ENCODE data around the gene ZDHHC9.
A peak's percentile ranks its signal among the peaks of the same experiment; 100 is the strongest.
"Not testable (repeated sequence)": the region's sequence is repeated elsewhere in the genome, so short reads cannot be mapped to it uniquely, and the experiment has no call there.

The ZDHHC9 gene

DNA sequence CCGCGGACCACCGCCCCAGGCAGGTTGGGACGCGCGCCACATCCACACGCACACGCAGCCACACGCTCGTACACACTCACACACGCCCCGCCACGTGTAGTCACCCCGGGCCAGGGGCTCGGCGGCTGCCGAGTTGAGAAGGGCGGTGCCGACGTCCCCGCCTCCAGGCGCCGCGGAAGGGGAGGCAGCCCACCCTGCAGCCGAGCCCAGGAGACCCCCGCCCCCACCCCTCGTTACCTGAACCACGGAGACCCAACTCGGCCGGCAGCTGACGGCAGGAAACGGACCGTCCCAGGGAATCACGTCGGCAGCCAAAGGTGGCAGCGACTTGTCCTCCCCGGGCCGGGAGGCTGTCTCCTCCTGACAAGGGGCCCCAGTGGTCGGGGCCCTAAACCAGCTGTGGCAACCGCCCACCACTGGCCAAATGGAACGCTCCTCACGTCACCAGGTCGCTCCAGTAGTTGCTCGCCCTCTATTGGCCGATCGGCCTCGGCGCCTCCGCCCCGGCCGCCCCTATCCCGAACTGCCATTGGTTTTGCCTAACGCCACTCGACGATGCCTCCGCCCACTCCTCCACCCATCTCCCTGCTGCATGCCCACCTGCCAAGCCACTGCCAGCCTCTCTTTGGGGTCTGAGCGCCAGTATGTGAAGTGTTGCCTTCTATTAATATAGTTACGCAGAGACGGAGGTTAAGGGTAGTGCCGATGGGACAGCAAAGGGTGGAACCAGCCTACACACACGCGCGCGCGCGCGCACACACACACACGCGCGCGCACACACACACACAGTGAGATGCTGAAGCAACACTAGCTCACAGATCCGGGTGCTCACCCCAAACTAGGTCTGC lies at the start of gene ZDHHC9:
ZDHHC9 (minus strand) TSS at position 428 of the 848 bp plus-strand sequence. CDS start 1,941 bp downstream, outside the sequence.
- peak; percentile 91 for DNase-seq (ENCODE audit: low spot score)

DNA sequence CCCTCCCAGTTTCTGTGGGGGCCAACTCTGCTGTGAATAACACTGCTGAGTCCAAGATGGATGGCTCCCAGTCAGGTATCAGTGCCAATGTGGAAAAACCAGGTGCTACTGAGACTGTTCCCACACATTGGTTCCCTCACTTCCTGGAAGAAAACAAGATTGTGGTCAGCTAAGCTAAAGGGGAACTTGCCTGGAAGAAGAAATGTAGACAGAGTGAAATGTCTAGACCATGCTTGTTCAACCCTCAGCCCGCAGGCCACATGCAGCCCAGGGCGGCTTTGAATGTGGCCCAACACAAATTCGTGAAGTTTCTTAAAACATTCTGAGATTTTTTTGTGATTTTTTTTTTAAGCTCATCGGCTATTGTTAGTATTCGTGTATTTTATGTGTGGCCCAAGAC lies 33.7 kb upstream of the ZDHHC9 start:
- DNase-seq (ENCODE audit: low spot score), result no peak

DNA sequence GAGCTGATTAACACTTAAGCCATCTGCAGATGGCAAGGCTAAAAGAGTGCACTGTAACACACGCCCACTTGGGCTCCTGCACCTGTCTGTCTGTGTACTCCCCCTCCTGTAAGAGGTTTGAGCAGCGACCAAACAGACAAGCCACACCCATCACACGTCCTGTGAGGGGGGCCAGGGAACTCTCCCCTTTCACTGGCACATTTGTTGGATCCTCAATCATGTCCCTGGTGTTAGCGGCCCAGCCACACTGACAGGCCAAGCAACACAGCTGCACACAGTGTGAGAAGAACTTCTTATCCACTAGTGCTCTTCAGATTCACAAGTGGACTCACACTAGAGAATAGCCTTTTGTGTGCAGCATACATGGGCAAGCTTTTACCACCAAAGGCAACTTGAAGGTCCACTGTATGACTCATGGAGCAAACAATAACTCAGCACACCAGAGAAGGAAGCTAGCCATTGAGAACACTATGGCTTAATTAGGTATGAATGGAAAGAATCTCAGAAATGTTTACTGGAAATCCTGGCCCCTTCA lies 33.2 kb upstream of the ZDHHC9 start:
- DNase-seq (ENCODE audit: low spot score), result peak; percentile 53

DNA sequence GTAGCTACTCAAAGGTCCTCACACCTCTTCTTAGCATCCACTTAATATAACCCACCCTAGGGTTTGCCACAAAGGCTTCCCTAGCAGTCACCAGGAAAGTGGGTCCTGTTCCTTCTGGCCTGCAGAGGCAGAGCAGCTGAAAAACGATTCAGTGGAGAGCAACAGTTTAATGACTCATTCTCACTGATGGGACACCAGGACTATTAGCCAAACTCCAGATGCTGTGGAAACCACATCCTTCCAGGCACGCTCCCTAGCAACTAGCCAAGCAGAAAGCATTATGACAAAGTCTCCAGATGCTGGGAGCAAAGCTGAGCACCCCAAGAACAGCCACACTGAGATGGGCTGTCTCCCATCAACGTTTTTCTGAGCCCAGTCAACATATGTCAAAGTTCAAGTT lies 32.0 kb upstream of the ZDHHC9 start:
- peak; percentile 81 for DNase-seq (ENCODE audit: low spot score)

DNA sequence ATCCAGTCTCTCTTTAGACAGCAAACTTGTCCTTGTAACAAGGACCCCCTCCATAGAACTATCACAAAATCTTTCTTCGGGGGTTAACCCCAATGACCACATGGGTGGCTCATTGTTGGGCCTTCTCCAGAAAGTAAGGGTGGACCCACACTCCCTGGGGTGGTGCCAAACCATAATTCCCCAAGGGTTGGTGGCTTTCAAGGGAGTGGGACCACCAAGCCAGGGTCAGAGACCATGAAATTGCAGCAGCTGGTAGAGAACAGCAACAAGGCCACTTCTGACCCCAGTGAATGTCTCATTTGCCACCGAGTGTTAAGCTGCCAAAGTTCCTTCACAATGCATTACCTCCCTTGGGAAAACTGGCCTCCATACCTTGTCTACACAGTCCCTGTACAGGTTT lies 28.8 kb upstream of the ZDHHC9 start:
- DNase-seq (ENCODE audit: low spot score), result no peak

DNA sequence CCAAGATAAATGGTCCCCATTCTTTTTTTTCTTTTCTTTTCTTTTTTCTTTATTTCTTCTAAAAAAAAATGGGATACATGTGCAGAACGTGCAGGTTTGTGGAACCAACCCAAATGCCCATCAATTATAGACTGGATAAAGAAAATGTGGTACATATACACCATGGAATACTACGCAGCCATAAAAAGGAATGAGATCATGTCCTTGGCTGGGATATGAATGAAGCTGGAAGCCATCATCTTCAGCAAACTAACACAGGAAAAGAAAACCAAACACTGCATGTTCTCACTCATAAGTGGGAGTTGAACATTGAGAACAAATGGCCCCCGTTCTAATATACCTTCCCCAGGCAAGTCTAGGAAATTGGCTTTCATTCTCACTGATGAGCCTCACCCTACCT lies 22.6 kb upstream of the ZDHHC9 start:
- DNase-seq (ENCODE audit: low spot score), result not testable (repeated sequence)

DNA sequence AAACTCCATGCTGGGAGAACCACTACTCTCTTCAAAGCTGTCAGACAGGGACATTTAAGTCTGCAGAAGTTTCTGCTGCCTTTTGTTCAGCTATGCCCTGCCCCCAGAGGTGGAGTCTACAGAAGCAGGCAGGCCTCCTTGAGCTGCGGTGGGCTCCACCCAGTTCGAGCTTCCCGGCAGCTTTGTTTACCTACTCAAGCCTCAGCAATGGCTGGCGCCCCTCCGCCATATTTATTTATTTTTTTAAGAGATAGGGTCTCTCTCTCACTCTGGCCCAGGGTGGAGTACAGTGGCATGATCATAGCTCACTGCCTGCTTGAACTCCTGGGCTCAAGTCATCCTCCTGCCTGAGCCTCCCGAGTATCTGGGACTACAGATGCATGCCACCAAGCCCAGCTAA lies 15.4 kb upstream of the ZDHHC9 start:
- not testable (repeated sequence) for DNase-seq (ENCODE audit: low spot score)

DNA sequence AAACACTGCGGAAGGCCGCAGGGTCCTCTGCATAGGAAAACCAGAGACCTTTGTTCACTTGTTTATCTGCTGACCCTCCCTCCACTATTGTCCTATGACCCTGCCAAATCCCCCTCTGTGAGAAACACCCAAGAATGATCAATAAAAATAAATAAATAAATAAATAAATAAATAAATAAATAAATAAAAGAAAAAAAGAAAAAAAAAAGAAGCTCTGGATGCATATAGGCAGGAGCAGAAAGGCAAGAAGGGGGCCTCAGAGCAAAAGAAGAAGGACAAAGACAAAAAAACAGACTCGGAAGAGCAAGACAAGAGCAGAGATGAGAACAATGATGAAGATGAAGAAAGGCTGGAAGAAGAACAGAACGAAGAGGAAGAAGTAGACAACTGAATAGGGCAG lies 8.1 kb upstream of the ZDHHC9 start:
- not testable (repeated sequence) for DNase-seq (ENCODE audit: low spot score)

DNA sequence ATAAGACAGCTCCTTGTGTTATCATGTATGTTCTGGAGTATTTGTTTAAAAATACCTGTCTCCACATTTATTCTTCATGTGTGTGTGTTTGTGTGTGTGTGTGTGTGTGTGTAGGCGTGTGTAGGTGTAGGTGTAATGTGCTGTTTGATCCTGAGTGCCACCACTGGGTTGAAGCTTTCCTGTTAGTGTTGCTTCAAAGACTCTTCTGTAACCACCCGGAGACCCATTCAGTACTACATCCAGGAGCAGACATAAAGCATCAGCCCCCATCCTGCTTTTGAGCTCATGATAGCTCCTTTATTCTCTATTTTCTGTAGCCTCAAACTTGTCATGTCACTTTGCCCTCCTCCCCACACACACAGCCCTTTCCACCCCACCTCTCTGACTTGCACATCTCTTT lies 3.0 kb upstream of the ZDHHC9 start:
- DNase-seq (ENCODE audit: low spot score), result no peak

DNA sequence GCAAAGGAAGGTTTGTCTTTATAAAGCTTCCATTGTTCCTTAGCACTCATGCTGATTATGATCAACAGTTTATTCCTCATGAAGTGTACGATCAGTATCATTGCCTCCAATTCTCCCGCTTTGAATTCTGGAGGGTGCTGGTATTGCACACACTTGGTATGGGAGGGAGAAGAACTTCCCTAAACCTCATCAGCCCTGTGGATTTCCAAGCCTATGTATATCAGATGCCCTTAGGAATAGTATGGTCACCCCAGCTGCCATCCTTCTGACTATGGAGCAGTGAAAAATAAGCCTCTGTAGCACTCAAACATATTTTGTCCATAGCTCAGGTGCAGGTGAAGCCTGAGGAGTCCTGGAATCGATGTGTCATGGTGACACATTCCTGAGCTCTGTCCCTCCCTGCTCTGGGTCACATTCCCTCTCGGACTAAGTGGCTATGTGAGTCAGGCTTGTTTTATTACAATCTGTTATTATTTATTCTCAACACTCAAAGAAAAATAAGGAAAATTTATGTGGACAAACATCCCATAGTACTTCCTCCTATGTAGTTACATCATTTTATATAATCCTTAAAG lies 2.0 kb upstream of the ZDHHC9 start:
- no peak for DNase-seq (ENCODE audit: low spot score)

DNA sequence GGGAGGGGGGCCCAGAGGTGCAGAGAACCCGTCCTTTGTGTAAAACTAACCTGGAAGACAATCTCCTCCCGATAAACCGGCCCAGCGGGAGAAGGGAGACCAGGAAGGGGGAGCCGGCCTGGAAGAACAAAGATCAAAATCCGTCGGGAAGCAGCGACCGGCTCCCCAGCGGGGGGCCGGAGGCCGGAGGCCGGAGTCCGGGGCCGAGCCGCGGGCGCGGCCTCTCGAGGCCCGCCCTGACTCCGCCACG lies 552 bp downstream of the ZDHHC9 start:
- DNase-seq (ENCODE audit: low spot score), result no peak

DNA sequence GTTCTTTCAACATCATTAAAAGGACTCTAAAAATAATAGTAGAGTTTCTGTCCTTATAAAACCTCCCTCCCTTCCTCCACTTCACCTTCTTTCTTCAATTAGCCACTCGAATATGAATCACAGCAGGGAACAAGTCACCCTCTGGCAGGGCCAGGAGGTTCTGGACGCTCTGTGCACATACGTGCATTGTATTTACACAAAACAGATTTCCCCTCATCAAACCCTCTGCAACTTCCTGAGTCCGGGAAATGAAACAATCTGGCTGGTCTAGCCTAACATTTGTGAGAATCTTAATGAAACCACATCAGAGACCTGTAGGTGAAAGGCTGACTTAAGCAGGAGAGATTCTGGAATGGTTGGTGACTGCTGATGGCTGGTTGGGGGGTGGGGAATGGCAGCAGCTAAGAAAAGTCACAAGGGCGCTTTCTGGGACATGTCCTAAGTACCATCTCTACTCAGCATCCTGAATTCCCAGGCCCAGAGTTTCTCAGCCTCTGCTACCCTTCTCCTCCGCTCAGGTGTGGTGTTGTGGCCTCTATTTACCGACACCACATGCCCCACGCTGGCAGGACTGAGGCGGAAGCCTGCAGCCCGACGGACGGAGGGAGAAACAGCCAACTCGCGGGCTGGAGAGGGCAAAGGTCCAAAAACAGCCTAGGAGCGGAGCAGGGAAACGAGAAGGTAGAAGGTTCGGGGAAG lies 1.0 kb downstream of the ZDHHC9 start:
- DNase-seq (ENCODE audit: low spot score), result peak; percentile 18

DNA sequence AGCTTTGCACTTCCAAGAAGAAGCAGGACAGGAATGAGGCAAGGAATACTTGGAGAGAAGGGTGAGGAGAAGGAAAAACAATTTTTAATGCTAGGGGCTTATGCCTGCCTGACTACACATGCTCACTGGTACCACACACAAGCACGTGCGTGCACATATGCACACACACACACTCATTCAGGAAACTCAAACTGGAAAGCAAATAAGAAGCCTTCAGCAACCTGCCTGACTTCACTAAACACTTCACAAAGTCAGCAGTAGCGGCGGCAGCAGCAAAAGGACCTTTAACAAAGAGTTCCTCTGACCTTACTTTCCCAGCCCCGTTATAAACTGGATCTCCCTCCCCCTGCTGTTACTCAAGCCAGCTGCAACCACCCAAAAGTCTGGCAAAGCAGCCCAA lies 3.3 kb downstream of the ZDHHC9 start:
- DNase-seq (ENCODE audit: low spot score), result no peak

DNA sequence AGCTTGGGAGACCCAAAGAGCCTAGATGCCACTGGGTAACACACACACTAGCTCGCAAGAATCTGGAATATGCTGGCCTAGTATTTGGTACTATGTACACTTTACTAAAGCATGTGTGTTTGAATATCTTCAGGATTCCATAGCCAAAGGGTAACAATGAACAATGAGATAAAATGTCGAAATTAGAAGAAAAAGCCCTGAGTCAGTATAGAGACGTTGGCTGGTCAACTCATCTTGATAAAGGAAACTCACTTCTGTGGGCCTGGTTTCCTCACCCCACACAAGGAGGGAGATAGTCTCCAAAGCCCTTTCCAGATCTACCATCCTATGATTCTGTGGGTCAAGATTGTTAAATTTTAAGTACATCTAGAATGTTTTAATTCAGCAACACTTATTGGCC lies 6.9 kb downstream of the ZDHHC9 start:
- no peak for DNase-seq (ENCODE audit: low spot score)

DNA sequence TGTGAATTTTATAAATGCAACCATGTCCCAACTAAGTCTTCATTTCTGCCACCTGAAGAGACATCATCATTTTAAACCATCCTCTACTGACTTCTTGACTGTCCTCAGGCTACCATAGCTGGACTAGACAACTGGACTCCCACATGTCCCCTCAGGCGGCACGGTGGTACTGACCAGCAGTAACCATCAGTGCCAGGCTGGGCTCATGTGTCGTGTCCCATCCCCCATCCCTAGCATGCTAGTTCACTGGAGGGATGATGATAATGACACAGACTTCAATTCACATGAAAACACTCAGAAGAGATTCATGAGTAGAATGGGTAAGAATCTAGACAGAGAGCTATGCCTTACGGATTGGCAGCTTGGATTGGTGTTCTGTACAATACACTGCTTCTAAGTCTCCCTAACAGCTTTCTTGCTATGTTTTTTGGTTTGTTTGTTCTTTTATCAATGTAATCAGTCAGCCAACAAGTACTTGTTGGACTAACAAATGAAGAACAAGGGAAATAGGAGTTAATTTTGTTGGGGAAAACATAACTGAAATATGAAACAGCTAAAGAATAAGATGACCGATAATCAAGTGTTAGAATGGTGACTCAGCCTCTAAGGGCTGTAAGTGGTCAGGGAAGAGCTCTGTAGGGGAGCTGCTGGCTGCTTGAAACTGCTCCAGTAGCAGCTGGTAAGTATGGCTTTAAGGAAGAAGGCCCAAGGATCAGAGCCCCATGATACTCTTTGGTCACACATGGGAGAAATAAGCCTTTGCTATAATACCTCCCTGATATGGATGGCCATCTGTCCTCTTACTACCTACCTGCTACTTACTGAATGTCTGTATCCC lies 10.3 kb downstream of the ZDHHC9 start:
- DNase-seq (ENCODE audit: low spot score), result peak; percentile 60

DNA sequence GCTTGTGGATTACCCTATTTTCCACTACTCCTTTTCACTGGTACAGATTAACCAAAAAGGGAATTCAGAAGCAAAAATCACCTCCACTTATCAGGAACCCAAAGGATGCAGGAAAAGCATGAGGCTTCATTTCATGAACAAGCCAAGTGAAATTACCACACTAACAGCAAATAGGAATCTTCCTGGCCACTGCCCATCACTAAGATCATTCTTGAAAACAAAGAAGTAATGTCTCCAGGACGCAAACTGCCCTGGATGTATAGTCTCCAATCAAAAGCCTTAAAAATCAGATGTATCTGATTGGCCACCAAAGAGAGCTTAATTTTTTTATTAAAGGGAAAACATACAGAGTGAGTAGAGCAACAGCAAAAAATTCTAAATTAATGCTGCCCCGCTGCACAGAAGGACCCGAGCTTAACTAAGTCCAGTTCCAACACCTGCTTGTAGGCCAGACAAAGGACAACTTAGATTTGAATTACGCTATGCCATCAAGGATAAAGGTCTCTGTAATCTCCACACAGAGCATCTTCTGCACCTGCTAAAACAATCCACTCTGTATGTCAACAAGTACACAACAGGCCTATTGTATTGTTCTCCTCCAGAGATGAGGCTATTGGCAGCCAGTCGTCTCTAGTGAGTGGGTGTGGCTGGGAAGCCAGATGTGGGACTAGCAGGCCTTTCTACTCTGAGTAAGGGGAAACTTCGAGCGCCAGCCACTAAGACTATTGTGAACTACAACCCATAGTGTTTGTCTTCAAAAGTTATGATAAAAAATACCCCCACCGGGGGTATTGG lies 12.4 kb downstream of the ZDHHC9 start:
- DNase-seq (ENCODE audit: low spot score), result no peak

DNA sequence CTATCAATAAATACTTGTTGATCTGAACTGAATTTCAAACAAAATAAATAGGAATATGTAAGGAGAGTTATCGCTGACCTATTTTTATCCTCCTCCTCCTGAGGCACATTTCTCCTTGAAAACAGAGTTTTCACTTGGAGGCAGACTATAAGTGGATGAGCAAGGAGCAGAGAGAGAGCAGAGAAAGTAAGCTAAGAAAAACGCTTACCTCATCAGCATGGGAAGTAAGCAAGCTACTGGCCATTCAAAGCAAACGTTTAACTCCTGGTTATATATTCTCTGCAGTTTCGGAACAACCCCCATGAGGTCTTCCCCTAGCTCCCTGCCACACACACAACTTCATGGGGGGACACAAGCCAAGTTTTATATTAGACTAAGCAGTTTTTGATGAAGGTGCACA lies 13.2 kb downstream of the ZDHHC9 start:
- DNase-seq (ENCODE audit: low spot score), result no peak

DNA sequence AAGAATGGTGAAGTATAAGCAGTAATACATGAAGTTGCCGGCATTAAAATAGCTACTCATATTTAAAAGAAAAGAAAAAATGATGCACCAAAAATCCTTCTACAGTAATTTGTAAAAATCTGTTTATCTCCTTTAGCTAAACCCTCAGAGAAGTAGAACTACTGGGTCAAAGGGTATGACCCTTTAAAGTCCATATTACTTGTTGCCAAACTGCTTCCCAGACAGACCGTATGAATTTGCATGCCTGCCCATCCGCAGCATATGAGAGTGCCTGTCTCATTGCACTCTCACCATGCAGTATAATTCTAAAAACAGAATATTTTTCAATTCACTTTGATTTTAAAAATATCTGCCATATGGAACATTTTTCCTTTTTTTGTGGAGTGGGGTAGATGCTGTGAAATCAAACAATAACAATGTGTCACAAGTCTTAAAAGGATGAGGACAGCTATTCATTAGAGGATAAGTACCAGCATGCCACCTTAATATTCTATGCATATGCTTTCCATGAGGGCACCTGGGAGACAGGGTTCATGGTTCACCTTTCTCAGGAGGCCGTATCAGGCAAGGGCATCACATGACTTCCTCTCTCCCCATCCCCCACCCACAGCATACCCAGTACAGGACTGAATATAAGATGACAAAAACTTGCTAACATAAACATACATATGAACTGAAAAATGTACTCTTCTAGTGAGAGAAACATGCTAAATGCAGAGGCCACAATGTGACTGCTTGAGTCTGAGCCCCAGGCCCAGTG lies 17.8 kb downstream of the ZDHHC9 start:
- DNase-seq (ENCODE audit: low spot score), result no peak

DNA sequence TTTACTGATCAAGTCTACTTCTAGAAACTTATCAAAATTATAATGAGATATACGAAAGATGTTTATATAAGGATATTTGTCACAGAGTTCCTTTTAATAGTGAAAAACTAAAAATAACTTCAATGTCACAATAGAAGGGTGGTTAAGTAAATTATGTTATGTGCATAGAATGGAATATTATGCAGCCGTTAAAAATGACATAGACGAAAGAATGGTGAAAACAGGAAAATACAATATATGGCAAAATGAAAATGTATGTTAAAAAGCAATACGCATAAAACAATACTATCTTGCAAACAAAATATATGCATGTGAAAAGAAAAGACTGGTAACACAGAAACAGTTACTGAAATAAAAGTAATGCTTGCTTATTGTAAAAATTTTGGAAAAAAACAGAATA lies 19.1 kb downstream of the ZDHHC9 start:
- DNase-seq (ENCODE audit: low spot score), result no peak

DNA sequence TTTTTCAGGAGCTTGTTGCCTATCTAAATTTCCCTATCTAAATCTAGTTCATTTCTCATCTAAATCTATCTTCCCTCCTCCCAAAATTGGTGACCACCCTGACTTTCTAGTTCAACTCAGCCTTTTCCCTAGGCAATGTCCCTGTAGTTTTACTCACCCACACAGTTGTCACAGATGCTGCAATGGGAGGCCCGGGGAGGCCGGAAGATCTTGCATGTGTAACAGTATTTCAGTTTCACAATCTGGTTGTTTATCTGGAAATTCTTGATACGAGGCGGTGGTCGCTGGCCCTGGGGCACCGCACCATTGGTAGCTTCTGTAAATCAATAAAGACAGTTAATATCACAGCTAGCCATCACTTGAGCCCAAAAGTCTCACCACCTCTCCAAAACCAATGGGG lies 20.2 kb downstream of the ZDHHC9 start:
- DNase-seq (ENCODE audit: low spot score), result no peak

DNA sequence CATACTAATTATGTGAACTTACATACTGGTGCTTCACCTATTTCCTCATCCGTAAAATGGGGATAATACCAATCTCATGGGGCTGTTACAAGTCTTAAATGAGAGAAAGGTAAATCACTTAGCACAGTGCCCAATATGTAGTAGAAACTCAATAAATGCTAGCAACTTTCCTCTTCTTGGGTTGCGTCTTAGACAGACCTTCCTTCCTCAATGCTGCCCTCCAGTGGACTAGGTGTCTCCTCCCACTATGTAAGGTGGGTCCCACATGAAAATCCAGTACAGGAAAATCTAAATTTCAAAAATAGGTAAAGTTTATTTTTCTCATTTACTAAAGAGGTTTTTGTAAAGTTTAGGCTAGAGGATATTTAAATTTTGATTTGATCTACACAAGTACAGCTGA lies 20.6 kb downstream of the ZDHHC9 start:
- peak; percentile 41 for DNase-seq (ENCODE audit: low spot score)

Data from AG08395 (cell line).